ENCODE results near the gene IL16. TPM values are rescaled to one million over a fixed set of nuclear protein-coding genes. Genes with fewer than 3 reads are reported as not detected.

IL16 gene
- total and polyA plus RNA-seq, 9 of the 15 experiments (the other 6 are each of a cell fraction or from before 2014, with no cell fraction given), result 1.4 to 18.8 (median 10.6) TPM

DNA sequence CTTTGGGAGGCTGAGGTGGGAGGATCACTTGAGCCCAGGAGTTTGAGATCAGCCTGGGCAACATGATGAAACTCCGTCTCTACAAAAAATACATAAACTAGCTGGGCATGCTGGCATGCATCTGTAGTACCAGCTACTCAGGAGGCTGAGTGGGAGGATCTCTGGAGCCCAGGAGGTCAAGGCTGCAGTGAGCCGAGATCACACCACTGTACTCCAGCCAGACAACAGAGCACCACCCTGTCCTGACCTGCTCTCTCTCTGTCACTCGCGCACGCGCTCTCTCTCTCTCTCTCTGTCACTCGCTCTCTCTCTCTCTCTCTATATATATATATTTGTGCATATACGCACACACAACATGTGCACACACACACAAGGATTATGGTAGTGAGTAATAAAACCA is 61.8 kb downstream of the IL16 start:
- no peaks in the 10 kb centered on the region for H3K9me1 ChIP-seq (ENCODE audit: control insufficient read depth, insufficient read depth, low read length)
- no peaks in the 10 kb centered on the region for H3K27me3 ChIP-seq (ENCODE audit: control insufficient read depth in 2 of 2, insufficient read depth in 2 of 2, low read length in 2 of 2)
- no peaks in the 10 kb centered on the region for H3K36me3 ChIP-seq (ENCODE audit: control insufficient read depth, insufficient read depth, low read length)
- BruUV-seq (replicated peaks), result no TSS peak
- no peak overlapping the region for H2AFZ ChIP-seq (ENCODE audit: low read depth, low read length)
- CTCF ChIA-PET (ENCODE audit: low intra/inter-chr PET ratio), result interaction anchor here (2.6 kb wide), 1 partner anchor 103 kb away, joined by 25 read pairs; no protein-coding TSS in a partner anchor
- H3K9me3 ChIP-seq (replicated peaks; ENCODE audit: control insufficient read depth, insufficient read depth, low read depth, low read length), result no peaks in the 10 kb centered on the region
- H3K4me1 ChIP-seq (replicated peaks in 1 of 2; ENCODE audit: control insufficient read depth in 2 of 2, insufficient read depth in 2 of 2, low read length in 2 of 2), result peaks cover 0 to 3% of the 10 kb centered on the region in 2 experiments; a peak in 2 of 5 replicates
- H3K4me3 ChIP-seq, result no peak overlapping the region
- ATAC-seq (no peak; the same call in 2 of the 3 replicates), DNase-seq (ENCODE audit: extremely low read depth in 1 of 4, low spot score in 3 of 4) (no peak), FAIRE-seq (no peak)
- H4K20me1 ChIP-seq (replicated peaks; ENCODE audit: control insufficient read depth, insufficient read depth, low read length), result no peaks in the 10 kb centered on the region
- POLR2A ChIA-PET, result no interaction called here
- H3K9ac ChIP-seq (ENCODE audit: insufficient read depth in 1 of 2, low read depth in 2 of 2, low read length in 2 of 2), result no peak overlapping the region
- H3K4me2 ChIP-seq (ENCODE audit: insufficient read depth, low read length), result no peak overlapping the region
- no peaks in the 10 kb centered on the region for H3K79me2 ChIP-seq (ENCODE audit: control insufficient read depth, insufficient read depth, low read length)
- H3K27ac ChIP-seq (ENCODE audit: extremely low read depth, low read depth, low read length), result no peak overlapping the region
- TF ChIP-seq STAT5B (CRISPR knock-in tag; IDR thresholded peaks at IDR 0.05), result no peak
- TF ChIP-seq BRD4 (IDR thresholded peaks at IDR 0.05), result no peak
- TF ChIP-seq E2F5 (CRISPR knock-in tag; IDR thresholded peaks at IDR 0.05), result no peak
- TF ChIP-seq NRF1 (conservative IDR thresholded peaks at IDR 0.05 in 1 of 2, IDR thresholded peaks at IDR 0.05 in 1 of 2), result 0 out of 4 replicates have a peak, but pooled peaks of 1 of the 2 experiments have one; percentile 14
- TF ChIP-seq, protein P1, sequence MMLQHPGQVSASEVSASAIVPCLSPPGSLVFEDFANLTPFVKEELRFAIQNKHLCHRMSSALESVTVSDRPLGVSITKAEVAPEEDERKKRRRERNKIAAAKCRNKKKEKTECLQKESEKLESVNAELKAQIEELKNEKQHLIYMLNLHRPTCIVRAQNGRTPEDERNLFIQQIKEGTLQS (IDR thresholded peaks at IDR 0.05), result peak; percentile 51; the same call in 1 of the 2 replicates
- TF ChIP-seq, protein P1 (CRISPR knock-in tag; conservative IDR thresholded peaks at IDR 0.05), result no peak
- TF ChIP-seq, protein P2, sequence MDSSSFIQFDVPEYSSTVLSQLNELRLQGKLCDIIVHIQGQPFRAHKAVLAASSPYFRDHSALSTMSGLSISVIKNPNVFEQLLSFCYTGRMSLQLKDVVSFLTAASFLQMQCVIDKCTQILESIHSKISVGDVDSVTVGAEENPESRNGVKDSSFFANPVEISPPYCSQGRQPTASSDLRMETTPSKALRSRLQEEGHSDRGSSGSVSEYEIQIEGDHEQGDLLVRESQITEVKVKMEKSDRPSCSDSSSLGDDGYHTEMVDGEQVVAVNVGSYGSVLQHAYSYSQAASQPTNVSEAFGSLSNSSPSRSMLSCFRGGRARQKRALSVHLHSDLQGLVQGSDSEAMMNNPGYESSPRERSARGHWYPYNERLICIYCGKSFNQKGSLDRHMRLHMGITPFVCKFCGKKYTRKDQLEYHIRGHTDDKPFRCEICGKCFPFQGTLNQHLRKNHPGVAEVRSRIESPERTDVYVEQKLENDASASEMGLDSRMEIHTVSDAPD (CRISPR knock-in tag; IDR thresholded peaks at IDR 0.05), result no peak
- no peak for TF ChIP-seq ZNF134 (CRISPR knock-in tag; conservative IDR thresholded peaks at IDR 0.05)
- no peak for TF ChIP-seq ZFX (CRISPR knock-in tag; IDR thresholded peaks at IDR 0.05)
- no peak for TF ChIP-seq ZNF644 (tag; IDR thresholded peaks at IDR 0.05; ENCODE audit: low read depth)
- TF ChIP-seq ZNF780A (CRISPR knock-in tag; IDR thresholded peaks at IDR 0.05), result no peak
- WGBS (ENCODE audit: insufficient coverage, low coverage, missing lambda C conversion rate), result 54% methylated on average over 5 of the region's 8 CpGs
- in situ Hi-C loops (cut with MboI) (no loop called here), intact Hi-C loops (cut with micrococcal nuclease) (no loop called here)
